GM21526 (cell line): Measurements from ENCODE around the gene INTS4.
"Not testable (repeated sequence)": the region's sequence is repeated elsewhere in the genome, so short reads cannot be mapped to it uniquely, and the experiment has no call there.

ENCODE experiments used
- ATAC-seq: cut with Tn5 transposase; IDR thresholded peaks from one replicate; pipeline ENCODE4 v1.9.1; 2021; ENCODE audit warnings: moderate library complexity; ENCODE audit not compliant: unreplicated experiment, low FRiP score

Gene INTS4

DNA sequence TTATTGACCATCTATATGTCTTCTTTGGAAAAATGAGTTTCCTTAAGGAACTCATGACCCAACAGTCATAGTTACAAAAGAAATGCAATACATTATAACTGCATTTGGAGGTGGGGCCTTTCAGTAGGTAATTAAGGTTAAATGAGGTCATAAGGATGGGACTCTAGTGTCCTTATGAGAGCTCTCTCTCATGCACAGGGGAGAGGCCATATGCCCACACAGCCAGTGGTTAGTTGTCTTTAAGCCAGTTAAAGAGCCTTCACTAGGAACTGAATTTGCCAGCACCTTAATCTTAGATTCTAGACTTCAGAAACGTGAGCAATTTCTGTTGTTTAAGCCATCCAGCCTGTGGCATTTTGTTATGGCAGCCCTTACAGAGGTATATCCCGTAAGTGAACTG is 27.3 kb downstream of the INTS4 start:
- no peak for ATAC-seq

DNA sequence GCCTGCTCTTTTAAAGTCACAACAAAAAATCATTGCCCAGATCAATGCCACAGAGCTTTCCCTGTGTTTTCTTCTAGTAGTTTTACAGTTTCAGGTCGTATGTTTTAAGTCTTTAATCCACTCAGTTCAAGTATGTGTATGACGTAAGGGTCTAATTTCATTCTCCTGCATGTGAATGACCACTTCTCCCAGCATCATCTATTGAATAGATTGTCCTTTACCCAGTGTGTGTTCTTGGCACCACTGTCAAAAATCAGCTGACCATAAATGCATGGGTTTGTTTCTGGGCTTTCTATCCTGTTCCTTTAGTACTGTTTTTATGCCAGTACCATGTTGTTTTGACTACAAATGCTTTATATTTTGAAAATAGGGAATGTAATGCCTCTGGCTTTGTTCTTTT is 28.1 kb downstream of the INTS4 start:
- ATAC-seq: no peak

DNA sequence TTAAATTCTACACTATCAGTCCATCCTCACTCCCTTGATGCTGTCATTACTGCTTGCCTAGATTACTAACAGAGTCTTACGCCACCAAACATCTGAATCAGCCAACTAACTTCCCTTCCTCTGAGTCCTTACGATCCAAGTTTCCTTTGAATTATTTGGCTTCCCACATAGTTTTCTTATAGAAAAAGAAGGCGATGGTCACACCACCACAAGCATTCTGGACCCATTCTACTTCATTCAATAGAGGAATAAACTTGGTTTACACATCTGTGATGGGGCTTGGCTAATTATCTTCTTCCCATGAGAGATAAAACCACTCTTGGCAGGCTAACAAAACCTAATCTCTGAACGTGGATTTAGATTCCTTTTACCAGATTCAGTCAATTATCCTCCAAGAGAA is 35.0 kb downstream of the INTS4 start:
- ATAC-seq: no peak

DNA sequence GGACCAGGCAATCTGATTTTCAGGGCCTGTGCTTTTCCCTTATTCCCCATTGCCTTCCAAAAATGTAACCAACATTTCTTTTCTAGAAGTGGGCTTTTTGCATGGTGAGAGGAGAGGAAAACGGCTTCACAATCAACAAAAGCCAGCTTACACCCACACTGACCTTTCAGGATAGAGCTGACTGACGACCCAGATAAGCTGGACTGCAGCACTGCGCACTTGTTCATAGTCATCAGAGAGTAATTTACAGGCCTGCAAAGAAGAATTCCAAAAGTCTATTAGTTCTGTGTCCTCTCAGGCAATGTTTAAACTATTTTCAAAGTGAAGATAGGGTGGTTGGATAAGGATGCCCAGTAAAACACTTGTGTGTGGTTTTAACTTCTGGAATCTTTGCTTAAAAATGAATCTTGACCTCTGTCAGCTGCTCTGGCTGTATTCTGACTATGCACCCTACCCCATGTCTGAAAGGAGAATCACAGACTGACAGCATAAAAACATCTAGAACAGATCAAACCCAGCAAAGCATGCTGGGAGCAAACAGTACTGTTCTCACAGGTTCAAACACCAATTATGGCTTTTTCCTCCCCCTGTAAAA is 35.8 kb downstream of the INTS4 start:
- not testable (repeated sequence) for ATAC-seq

DNA sequence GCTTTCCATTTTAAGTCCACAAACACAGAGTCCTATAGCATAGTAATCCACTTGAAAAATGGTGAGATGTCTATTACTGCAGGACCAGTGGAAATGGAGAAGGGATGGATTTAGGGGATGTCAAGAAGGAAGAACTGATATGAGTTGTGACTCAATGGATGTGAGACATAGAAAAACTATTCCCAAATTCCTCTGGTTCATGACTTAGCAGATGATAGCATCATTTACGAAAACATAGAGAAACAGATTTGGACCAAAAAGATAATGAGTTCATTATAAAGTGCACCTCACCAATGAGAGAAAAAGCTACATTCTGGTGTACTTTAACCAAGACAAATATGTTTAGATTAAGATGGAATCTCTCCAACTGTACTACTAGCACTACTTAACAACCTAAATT is 51.2 kb downstream of the INTS4 start:
- not testable (repeated sequence) for ATAC-seq

DNA sequence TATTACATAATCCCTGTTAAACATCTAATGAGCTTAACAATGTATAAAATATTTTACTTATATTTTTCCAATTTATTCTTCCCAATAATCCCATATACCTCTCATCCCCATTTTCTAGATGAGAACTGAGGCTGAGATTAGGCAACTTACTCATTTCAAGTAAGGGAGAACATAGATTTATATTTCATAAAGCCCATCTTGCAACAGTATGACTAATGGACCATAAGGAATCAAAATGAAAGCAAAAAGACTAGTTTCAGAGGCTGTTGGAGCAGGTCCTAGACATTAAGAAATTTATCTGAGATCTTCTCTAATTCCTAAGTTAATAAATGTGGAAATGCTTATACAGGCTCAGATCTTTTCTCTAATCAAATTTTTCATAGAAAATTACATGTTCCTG is 52.0 kb downstream of the INTS4 start:
- not testable (repeated sequence) for ATAC-seq

DNA sequence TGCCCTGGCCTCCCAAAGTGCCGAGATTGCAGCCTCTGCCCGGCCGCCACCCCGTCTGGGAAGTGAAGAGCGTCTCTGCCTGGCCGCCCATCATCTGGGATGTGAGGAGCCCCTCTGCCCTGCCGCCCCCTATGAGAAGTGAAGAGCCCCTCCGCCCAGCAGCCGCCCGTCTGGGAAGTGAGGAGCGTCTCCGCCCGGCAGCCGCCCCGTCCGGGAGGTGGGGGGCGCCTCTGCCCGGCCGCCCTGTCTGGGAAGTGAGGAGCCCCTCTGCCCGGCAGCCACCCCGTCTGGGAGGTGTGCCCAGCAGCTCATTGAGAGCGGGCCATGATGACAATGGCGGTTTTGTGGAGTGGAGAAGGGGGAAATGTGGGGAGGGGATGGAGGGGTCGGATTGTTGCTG is 60.9 kb downstream of the INTS4 start:
- ATAC-seq: not testable (repeated sequence)

DNA sequence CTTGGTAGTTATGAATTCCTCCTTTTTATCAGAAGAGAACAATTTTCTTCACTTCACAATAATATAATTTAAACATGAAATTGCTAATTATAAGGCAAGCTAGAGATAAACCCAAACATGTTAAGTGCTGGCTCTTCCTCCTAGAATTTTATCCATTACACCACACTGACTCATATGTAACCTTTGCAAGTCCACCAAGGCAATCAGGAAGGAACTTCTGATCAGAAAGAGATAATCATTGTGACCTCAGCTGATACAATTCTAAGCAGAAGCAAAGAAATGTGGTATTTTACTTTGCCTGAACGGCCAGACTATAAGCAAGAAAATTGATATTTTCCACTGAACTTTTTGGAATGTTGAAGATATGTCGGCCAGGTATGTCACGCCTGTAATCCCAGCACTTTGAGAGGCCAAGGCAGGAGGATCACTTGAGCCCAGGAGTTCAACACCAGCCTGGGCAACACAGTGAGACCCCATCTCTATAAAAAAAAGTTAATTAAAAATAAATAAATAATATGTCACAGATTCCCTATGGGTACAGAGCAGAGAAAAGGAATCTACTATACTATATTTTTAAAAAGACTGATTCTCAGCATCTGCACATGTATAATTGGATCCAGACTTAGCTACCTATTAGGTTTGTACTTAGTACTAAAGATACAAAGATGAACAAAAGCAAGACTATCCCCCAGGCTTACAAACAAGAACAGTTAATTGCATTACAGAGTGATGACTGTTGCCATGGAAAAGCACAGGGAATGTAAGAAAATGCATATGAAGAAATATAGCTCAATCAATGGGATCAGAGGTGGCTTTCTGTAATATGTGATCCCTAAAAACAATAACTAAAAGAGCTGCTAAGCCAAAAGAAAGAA is 63.9 kb downstream of the INTS4 start:
- not testable (repeated sequence) for ATAC-seq

DNA sequence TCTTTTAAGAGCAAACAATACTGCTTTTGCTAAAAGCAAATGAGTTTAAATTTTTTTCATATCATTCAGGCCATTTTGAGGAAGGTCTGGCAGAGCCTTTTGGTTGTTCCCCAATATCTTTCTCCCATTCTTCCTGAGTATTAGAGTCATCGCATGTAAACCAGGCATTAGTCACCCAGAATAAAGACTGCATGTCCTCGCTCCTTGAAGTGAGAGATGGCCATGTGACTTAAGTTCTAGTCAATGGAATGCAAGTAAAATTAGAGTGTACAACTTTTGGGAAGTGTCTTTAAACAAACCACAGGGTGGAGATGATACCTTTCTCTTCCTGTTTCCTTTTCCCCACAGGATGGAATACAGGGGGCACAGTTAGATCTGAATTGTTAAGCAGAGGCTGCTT is 76.8 kb downstream of the INTS4 start:
- ATAC-seq: not testable (repeated sequence)

DNA sequence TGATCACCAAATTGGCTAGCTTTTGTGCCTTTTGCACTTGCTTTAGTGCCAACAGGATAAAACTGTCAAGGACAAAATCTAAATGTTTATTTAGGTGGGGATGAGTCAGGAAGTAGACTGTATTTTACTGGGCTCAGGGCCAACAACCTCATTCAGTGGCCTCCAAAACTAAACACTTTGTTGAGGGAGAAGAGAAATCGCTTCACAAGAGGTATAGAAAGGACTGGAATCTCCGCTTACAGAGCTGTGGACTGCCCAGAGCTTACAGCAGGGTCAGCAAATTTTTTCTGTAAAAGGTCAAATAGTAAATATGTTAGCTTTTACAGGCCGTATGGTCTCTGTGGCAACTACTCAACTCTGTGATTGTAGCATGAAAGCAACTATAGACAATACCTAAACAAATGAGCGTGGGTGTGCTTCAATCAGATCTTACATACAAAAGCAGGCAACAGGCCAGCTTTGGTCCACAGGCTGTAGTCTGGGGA is 80.1 kb downstream of the INTS4 start:
- ATAC-seq: not testable (repeated sequence)

DNA sequence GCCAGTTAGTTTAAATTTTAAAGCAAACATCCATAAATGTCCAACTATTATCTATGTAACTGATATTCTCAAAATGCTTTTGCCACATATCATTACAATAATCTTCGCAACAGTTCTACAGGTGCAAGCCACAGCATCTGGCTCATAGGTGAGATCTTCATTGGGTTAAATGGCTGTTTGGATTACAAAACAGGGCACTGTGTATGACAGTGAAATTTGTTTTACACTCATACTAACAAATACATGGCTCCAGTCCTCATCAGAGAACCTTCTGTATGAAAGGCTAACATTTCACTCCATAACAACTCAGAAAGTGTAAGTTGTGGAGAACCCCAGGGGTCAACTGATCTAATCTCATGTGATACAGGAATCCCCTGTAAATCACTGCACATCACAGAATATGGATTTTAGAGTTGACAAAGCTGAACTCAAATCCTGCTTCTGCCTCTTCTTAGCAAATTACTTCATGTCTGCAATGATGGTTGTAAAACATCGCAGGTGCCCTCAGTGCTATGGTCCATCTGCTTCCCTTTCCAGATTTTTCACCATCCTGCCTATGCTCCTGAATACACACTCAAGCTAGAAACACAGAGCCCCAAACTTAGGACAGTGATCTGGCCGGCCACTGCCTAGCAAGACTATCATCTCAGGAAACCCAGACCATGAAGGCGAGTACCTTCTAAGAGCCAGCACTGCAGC is 80.7 kb downstream of the INTS4 start:
- ATAC-seq: not testable (repeated sequence)

DNA sequence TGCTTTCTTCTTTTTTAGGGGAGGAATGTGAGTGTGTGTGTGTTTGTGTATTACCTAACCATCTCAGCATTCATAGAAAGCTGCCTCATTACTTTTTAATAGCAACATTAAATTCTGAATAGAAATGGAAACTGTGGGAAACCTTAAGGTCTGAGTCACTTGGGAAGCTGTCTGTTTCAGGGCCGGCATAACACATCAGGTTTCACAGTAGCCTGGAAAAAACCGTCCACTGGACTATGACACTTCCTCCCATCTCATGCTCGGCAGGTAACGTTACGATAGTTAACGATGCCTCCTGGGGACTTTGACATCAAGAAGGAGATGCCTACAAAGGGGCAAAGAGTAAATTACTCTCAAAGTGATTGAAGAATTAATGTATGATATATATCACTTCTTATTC is 83.6 kb downstream of the INTS4 start:
- not testable (repeated sequence) for ATAC-seq

DNA sequence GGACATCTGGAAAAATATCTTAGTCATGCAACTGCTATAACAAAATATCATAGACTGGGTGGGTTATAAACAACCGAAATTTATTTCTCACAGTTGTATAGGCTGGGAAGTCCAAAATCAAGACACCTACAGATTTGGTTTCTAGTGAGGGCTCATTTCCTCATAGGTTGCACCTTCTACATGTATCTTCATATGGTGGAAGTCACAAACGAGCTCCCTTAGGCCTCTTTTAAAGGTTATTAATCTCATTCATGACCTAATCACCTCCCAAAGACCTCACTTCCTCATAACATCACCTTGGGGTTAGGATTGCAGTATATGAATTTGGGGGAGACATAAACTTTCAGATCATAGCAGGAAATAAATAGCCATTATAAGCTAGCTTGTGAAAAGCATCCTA is 85.2 kb downstream of the INTS4 start:
- ATAC-seq: no peak

DNA sequence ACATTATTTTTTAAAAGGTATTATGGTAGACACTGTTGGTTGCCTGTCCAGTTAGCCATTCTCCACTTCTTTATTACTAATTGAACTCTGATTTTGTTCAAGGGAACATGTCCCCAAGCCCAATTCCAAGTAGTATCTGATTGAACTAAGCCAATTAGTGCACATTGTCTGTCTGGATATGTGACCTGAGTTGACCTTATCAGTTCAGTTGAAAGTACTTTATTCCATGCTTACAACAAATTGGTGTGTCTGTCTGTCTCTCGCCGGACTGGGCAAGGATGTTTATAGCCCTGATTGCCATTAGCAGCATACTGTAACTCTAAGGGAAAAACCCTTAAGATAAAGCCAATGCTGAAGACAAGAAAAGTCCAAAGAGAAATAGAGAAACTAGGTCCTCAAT is 85.6 kb downstream of the INTS4 start:
- no peak for ATAC-seq

DNA sequence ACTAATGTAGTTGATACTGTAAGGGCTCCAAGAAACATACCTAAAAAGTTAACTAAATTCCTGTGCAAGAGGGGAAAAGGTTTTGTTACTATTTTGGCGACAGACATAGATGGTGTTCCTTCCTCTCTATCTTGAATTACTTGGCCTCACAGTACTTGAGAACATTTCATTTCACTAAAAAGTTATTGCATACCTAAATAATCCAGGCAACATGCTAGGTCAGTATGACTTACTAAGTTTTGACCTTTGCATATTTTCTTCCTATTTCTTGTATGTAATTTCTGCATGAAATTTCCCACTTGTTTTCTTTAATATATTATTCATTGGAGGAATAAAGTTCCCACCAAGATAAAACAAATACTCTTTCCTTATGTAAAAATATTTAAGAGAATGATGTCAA is 99.5 kb downstream of the INTS4 start:
- not testable (repeated sequence) for ATAC-seq

DNA sequence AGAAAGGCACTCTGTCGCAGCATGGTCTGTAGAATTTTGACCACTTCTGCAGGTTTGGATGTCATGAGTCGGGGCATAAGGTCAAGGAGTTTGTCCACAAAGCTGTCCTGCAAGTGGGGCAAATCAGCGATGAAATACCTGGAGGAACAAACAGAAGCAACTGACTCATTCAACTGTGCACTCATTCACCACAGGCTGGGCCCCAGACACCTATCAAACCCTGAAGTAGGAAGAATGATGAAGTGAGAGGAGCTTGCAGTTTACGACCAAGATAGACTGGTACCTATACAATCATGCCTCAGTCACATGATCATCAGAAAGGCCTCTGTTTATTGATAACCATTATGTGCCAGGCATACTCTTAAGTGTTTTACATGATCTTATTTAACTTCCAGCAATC is 102.8 kb downstream of the INTS4 start:
- ATAC-seq: not testable (repeated sequence)

DNA sequence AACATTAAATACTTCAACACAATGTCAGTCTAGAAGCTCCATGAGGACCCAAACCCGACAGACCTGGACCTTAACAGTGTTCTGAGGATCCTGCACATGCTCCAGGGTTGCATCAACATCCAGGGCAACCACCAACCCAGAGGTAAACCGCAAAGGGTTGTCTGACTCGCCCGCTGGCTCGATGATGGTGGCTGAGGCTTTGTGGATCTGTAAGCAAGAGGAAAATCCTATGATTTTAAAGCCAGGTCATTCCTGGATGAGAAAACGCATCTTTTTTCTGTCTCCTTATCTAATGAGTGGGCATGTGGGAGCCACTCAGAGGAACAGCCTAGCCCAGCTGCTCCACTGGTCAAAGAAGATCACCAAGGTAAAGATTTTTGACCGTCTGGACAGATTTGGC is 103.2 kb downstream of the INTS4 start:
- ATAC-seq: not testable (repeated sequence)

DNA sequence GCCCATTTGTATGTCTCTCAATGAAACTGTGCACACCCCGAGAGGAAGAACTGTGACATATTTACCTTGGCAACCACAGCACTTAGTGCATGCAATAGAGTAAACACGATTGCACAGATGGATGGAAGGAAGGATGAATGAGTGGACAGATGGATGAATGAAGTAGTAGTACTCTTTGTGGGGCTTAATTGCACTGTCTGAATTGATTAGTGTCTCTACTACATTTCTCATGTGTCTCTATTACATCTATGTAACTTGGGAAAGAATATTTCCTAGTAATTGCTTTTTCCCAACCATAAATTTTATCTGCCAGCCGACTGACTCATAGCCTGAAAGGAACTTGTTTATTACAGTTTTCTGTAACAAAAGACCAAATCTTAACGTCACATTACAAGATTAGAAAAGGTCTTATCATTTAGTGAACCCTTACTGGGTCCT is 103.8 kb downstream of the INTS4 start:
- ATAC-seq: not testable (repeated sequence)

DNA sequence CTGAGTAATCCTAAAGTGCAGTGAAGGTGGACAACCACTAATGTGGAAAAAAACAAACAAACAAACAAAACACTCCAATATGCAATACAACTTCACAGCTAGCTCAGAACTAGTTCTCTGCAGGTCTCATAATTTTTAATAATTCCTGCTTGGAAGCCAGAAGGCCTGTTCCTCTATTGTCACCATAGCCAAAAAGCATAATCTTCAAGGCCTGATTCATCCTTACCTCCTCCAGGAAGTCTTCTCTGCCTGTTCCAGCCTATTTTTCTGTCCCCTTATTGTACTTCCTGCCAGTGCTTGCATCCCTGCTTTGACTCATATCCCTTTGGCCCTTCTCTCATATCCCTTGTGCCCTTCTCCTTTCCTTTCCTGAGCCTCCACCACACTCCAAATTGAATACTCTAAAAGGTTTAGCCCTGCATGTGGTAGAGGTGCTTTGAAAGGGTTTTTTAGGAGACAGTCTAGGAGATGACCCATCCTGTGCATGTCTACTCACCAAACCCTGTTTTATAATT is 104.3 kb downstream of the INTS4 start:
- ATAC-seq: not testable (repeated sequence)

DNA sequence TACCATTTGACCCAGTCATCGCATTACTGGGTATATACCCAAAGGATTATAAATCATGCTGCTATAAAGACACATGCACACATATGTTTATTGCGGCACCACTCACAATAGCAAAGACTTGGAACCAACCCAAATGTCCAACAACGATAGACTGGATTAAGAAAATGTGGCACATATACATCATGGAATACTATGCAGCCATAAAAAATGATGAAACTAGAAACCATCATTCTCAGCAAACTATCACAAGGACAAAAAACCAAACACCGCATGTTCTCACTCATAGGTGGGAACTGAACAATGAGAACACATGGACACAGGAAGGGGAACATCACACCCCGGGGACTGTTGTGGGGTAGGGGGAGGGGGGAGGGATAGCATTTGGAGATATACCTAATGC is 105.4 kb downstream of the INTS4 start:
- not testable (repeated sequence) for ATAC-seq

DNA sequence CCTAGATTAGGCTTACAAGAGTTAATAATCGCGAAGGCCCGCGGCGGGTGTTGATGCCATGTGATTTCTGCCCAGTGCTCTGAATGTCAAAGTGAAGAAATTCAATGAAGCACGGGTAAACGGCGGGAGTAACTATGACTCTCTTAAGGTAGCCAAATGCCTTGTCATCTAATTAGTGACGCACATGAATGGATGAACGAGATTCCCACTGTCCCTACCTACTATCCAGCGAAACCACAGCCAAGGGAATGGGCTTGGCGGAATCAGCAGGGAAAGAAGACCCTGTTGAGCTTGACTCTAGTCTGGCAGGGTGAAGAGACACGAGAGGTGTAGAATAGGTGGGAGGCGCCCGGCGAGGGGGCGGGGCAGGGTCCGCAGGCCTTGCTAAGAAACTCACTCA is 108.1 kb downstream of the INTS4 start:
- no peak for ATAC-seq
